GM23338 (cell line): Measurements from ENCODE around the gene FOXP1. TPM values are rescaled to one million over a fixed set of nuclear protein-coding genes. Genes with fewer than 3 reads are reported as not detected.

ENCODE experiments used
- ATAC-seq: fragments of 200-7000 bp; cut with Tn5 transposase; 3 replicates; pipeline ENCODE4 v1.9.1; 2020
- DNase-seq: peaks from one replicate; pipeline ENCODE4 v3.0.0-alpha.2; 2015; ENCODE audit warnings: low spot score
- H2AFZ ChIP-seq: fragments of 200-600 bp; sonication (generic); 2 replicates; pipeline ENCODE4 v1.8.0; 2016; ENCODE audit warnings: antibody characterized with exemption, mild to moderate bottlenecking, moderate library complexity
- H3F3A ChIP-seq: fragments of 200-600 bp; sonication (generic); replicated peaks from 2 replicates; pipeline ENCODE4 v1.8.0; 2017; ENCODE audit warnings: antibody characterized with exemption, mixed run types, low read depth
- H3K27ac ChIP-seq: fragments of 200-600 bp; sonication (generic); 2 replicates; pipeline ENCODE4 v1.6.1; 2016; ENCODE audit warnings: low read depth
- H3K27me3 ChIP-seq: fragments of 200-600 bp; sonication (generic); 2 replicates; pipeline ENCODE4 v1.8.0; 2016; ENCODE audit warnings: mild to moderate bottlenecking, mixed run types, moderate library complexity; ENCODE audit not compliant: insufficient read depth
- H3K36me3 ChIP-seq: fragments of 200-600 bp; sonication (generic); 2 replicates; pipeline ENCODE4 v1.8.0; 2016; ENCODE audit warnings: mild to moderate bottlenecking; ENCODE audit not compliant: insufficient read depth
- H3K4me1 ChIP-seq: fragments of 200-600 bp; sonication (generic); 2 replicates; pipeline ENCODE4 v1.8.0; 2016; ENCODE audit warnings: mild to moderate bottlenecking, moderate library complexity; ENCODE audit not compliant: insufficient read depth
- H3K4me2 ChIP-seq: fragments of 200-600 bp; sonication (generic); 2 replicates; pipeline ENCODE4 v1.7.1; 2017; ENCODE audit warnings: mixed run types
- H3K4me3 ChIP-seq: fragments of 200-600 bp; sonication (generic); 2 replicates; pipeline ENCODE4 v1.6.1; 2016; ENCODE audit warnings: mixed run types
- H3K79me2 ChIP-seq: fragments of 200-600 bp; sonication (generic); replicated peaks from 2 replicates; pipeline ENCODE4 v1.8.0; 2017; ENCODE audit warnings: mild to moderate bottlenecking; ENCODE audit not compliant: insufficient read depth
- H3K9me2 ChIP-seq: fragments of 200-600 bp; sonication (generic); 2 replicates; pipeline ENCODE4 v1.8.0; 2017; ENCODE audit not compliant: insufficient read depth
- H4K20me1 ChIP-seq: fragments of 200-600 bp; sonication (generic); replicated peaks from 2 replicates; pipeline ENCODE4 v1.8.0; 2017; ENCODE audit warnings: mild to moderate bottlenecking; ENCODE audit not compliant: insufficient read depth
- H3K27ac Mint-ChIP-seq: 2 replicates; pipeline ENCODE4 v1.8.0; 2020; ENCODE audit warnings: inconsistent platforms, mild to moderate bottlenecking, moderate library complexity, mixed read lengths
- H3K27me3 Mint-ChIP-seq: 3 replicates; pipeline ENCODE4 v1.8.0; 2022; ENCODE audit warnings: low read depth, mild to moderate bottlenecking, moderate library complexity, mixed read lengths, inconsistent platforms; ENCODE audit not compliant: insufficient read depth, poor library complexity
- H3K36me3 Mint-ChIP-seq: 3 replicates; pipeline ENCODE4 v1.8.0; 2021; ENCODE audit warnings: low read depth, mild to moderate bottlenecking, inconsistent platforms, moderate library complexity, mixed read lengths
- H3K4me1 Mint-ChIP-seq: 3 replicates; pipeline ENCODE4 v1.8.0; 2020; ENCODE audit warnings: mild to moderate bottlenecking, inconsistent platforms, mixed read lengths
- H3K4me3 Mint-ChIP-seq: 3 replicates; pipeline ENCODE4 v1.8.0; 2021; ENCODE audit warnings: moderate library complexity, mild to moderate bottlenecking, inconsistent platforms, mixed read lengths
- H3K9me3 Mint-ChIP-seq: 3 replicates; pipeline ENCODE4 v1.8.0; 2020; ENCODE audit warnings: moderate library complexity, mild to moderate bottlenecking, inconsistent platforms, mixed read lengths
- CREB1 ChIP-seq: fragments of 250-450 bp; sonication (Bioruptor Pico); IDR thresholded peaks from 2 replicates; pipeline ENCODE4 v1.5.0; 2020; ENCODE audit warnings: low read depth, mild to moderate bottlenecking, moderate library complexity
- EZH2 ChIP-seq: fragments of 200-600 bp; sonication (generic); IDR thresholded peaks from one replicate; pipeline ENCODE4 v1.8.0; 2017; ENCODE audit warnings: antibody characterized with exemption, mild to moderate bottlenecking, low read depth; ENCODE audit not compliant: unreplicated experiment
- EZH2phosphoT487 ChIP-seq: fragments of 200-600 bp; sonication (generic); IDR thresholded peaks from one replicate; pipeline ENCODE4 v1.8.1; 2018; ENCODE audit warnings: antibody characterized with exemption; ENCODE audit not compliant: unreplicated experiment
- JUNB ChIP-seq: IDR thresholded peaks from one replicate; pipeline ENCODE4 v1.6.1; 2016; ENCODE audit warnings: antibody characterized with exemption; ENCODE audit not compliant: unreplicated experiment
- NANOG ChIP-seq: IDR thresholded peaks from 2 replicates; pipeline ENCODE4 v1.6.1; 2016; ENCODE audit warnings: antibody characterized with exemption, borderline replicate concordance
- POLR2AphosphoS5 ChIP-seq: IDR thresholded peaks from 2 replicates; pipeline ENCODE4 v1.6.1; 2016; ENCODE audit warnings: antibody characterized with exemption, low read depth
- STAT1 ChIP-seq: IDR thresholded peaks from one replicate; pipeline ENCODE4 v1.6.1; 2016; ENCODE audit warnings: antibody characterized with exemption; ENCODE audit not compliant: unreplicated experiment
- ZNF114 ChIP-seq: fragments of 250-450 bp; sonication (Bioruptor Pico); IDR thresholded peaks from 2 replicates; pipeline ENCODE4 v1.5.0; 2020; ENCODE audit warnings: mild to moderate bottlenecking, moderate library complexity
- ZNF331 ChIP-seq: fragments of 250-450 bp; sonication (Bioruptor Pico); IDR thresholded peaks from 2 replicates; pipeline ENCODE4 v1.5.0; 2020; ENCODE audit warnings: low read depth, mild to moderate bottlenecking, moderate library complexity
- polyA plus RNA-seq: library from polyadenylated mRNA; unstranded; fragments of >200 nt; fragmentation: Nextera tagmentation; extraction: Ambion mirVana; gene quantifications from 2 replicates; pipeline ENCODE4 v1.2.1, GENCODE V29; 2016
- total RNA-seq: library from RNA; depleted of rRNA; stranded (reverse); fragments of >200 nt; shearing (Covaris generic); gene quantifications from 2 replicates; pipeline ENCODE4 v1.2.3, GENCODE V29; 2014
- TF ChIP-seq, protein P1 (sequence below): IDR thresholded peaks from one replicate; pipeline ENCODE4 v1.6.1; 2018; ENCODE audit warnings: antibody characterized with exemption; ENCODE audit not compliant: unreplicated experiment
- TF ChIP-seq, protein P2 (sequence below): fragments of 250-450 bp; sonication (Bioruptor Pico); IDR thresholded peaks from 2 replicates; pipeline ENCODE4 v1.5.0; 2020; ENCODE audit warnings: mild to moderate bottlenecking, moderate library complexity
- TF ChIP-seq, protein P3 (sequence below), 2 experiments: fragments of 200-600 bp in 1 of 2; sonication (generic) in 1 of 2; conservative IDR thresholded peaks; 2 replicates each; pipeline versions ENCODE4 v1.5.1 to v1.6.1; 2016 to 2017; ENCODE audit warnings: antibody characterized with exemption in 2 of 2, low read depth in 2 of 2, mild to moderate bottlenecking in 2 of 2, moderate library complexity in 1 of 2
- TF ChIP-seq, protein P4 (sequence below): IDR thresholded peaks from 2 replicates; pipeline ENCODE4 v1.6.1; 2016; ENCODE audit warnings: antibody characterized with exemption

Gene FOXP1
- total and polyA plus RNA-seq, 2 experiments from 2014 or later: 32.9 to 35.5 TPM

DNA sequence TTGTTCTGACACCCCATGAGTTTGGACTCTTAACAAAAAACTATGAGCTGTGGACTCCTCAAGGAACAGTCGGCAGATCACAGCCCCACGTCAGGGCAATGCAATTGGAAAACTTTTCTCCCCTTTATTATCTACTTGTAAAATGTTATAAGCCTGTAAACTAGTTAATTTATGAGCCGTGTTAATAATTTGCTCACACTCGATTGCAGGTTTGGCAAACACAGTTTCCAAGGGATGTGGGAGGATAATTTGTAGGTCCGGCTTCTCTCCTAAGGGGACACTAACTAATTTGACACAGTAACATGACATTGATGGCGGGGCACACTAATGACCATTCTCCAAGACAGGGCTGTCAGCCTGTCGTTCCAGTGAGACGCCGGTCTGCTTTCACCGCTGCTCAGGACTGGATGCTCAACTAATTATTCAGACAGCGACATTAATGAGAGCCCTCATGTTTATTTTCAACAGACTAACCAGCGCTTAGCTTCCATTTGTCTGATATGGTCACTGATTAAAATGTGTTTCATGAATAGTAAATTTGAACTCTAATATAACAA, 222.1 kb downstream of the FOXP1 start:
- ATAC-seq: no peak
- Mint-ChIP-seq H3K27ac (no peak overlapping the region), H3K4me1 (no peaks in the 10 kb centered on the region)

More for the DNA sequence above, 222.1 kb downstream of the FOXP1 start:
- H3K27me3 ChIP-seq: no peaks in the 10 kb centered on the region
- H3K9me3 Mint-ChIP-seq: no peaks in the 10 kb centered on the region
- H3K4me3 Mint-ChIP-seq: no peak overlapping the region
- H3K4me2 ChIP-seq: no peak overlapping the region
- no peak for DNase-seq
- no peaks in the 10 kb centered on the region for H3F3A ChIP-seq
- H3K9me2 ChIP-seq: no peaks in the 10 kb centered on the region
- no peaks in the 10 kb centered on the region for H3K36me3 ChIP-seq
- no peak overlapping the region for H2AFZ ChIP-seq
- no peaks in the 10 kb centered on the region for H4K20me1 ChIP-seq
- H3K4me3 ChIP-seq: no peak overlapping the region
- H3K27me3 Mint-ChIP-seq: peaks cover 8% of the 10 kb centered on the region
- no peaks in the 10 kb centered on the region for H3K79me2 ChIP-seq
- H3K36me3 Mint-ChIP-seq: no peaks in the 10 kb centered on the region
- TF ChIP-seq CREB1 (CRISPR knock-in tag): no peak
- no peak for TF ChIP-seq ZNF331 (CRISPR knock-in tag)
- TF ChIP-seq JUNB: no peak
- TF ChIP-seq, protein P1, sequence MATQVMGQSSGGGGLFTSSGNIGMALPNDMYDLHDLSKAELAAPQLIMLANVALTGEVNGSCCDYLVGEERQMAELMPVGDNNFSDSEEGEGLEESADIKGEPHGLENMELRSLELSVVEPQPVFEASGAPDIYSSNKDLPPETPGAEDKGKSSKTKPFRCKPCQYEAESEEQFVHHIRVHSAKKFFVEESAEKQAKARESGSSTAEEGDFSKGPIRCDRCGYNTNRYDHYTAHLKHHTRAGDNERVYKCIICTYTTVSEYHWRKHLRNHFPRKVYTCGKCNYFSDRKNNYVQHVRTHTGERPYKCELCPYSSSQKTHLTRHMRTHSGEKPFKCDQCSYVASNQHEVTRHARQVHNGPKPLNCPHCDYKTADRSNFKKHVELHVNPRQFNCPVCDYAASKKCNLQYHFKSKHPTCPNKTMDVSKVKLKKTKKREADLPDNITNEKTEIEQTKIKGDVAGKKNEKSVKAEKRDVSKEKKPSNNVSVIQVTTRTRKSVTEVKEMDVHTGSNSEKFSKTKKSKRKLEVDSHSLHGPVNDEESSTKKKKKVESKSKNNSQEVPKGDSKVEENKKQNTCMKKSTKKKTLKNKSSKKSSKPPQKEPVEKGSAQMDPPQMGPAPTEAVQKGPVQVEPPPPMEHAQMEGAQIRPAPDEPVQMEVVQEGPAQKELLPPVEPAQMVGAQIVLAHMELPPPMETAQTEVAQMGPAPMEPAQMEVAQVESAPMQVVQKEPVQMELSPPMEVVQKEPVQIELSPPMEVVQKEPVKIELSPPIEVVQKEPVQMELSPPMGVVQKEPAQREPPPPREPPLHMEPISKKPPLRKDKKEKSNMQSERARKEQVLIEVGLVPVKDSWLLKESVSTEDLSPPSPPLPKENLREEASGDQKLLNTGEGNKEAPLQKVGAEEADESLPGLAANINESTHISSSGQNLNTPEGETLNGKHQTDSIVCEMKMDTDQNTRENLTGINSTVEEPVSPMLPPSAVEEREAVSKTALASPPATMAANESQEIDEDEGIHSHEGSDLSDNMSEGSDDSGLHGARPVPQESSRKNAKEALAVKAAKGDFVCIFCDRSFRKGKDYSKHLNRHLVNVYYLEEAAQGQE: no peak
- no peak for TF ChIP-seq EZH2phosphoT487
- TF ChIP-seq, protein P2, sequence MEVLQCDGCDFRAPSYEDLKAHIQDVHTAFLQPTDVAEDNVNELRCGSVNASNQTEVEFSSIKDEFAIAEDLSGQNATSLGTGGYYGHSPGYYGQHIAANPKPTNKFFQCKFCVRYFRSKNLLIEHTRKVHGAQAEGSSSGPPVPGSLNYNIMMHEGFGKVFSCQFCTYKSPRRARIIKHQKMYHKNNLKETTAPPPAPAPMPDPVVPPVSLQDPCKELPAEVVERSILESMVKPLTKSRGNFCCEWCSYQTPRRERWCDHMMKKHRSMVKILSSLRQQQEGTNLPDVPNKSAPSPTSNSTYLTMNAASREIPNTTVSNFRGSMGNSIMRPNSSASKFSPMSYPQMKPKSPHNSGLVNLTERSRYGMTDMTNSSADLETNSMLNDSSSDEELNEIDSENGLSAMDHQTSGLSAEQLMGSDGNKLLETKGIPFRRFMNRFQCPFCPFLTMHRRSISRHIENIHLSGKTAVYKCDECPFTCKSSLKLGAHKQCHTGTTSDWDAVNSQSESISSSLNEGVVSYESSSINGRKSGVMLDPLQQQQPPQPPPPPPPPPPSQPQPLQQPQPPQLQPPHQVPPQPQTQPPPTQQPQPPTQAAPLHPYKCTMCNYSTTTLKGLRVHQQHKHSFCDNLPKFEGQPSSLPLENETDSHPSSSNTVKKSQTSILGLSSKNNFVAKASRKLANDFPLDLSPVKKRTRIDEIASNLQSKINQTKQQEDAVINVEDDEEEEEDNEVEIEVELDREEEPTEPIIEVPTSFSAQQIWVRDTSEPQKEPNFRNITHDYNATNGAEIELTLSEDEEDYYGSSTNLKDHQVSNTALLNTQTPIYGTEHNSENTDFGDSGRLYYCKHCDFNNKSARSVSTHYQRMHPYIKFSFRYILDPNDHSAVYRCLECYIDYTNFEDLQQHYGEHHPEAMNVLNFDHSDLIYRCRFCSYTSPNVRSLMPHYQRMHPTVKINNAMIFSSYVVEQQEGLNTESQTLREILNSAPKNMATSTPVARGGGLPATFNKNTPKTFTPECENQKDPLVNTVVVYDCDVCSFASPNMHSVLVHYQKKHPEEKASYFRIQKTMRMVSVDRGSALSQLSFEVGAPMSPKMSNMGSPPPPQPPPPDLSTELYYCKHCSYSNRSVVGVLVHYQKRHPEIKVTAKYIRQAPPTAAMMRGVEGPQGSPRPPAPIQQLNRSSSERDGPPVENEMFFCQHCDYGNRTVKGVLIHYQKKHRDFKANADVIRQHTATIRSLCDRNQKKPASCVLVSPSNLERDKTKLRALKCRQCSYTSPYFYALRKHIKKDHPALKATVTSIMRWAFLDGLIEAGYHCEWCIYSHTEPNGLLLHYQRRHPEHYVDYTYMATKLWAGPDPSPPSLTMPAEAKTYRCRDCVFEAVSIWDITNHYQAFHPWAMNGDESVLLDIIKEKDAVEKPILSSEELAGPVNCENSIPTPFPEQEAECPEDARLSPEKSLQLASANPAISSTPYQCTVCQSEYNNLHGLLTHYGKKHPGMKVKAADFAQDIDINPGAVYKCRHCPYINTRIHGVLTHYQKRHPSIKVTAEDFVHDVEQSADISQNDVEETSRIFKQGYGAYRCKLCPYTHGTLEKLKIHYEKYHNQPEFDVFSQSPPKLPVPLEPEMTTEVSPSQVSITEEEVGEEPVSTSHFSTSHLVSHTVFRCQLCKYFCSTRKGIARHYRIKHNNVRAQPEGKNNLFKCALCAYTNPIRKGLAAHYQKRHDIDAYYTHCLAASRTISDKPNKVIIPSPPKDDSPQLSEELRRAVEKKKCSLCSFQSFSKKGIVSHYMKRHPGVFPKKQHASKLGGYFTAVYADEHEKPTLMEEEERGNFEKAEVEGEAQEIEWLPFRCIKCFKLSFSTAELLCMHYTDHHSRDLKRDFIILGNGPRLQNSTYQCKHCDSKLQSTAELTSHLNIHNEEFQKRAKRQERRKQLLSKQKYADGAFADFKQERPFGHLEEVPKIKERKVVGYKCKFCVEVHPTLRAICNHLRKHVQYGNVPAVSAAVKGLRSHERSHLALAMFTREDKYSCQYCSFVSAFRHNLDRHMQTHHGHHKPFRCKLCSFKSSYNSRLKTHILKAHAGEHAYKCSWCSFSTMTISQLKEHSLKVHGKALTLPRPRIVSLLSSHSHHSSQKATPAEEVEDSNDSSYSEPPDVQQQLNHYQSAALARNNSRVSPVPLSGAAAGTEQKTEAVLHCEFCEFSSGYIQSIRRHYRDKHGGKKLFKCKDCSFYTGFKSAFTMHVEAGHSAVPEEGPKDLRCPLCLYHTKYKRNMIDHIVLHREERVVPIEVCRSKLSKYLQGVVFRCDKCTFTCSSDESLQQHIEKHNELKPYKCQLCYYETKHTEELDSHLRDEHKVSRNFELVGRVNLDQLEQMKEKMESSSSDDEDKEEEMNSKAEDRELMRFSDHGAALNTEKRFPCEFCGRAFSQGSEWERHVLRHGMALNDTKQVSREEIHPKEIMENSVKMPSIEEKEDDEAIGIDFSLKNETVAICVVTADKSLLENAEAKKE (CRISPR knock-in tag): no peak
- TF ChIP-seq, protein P3, sequence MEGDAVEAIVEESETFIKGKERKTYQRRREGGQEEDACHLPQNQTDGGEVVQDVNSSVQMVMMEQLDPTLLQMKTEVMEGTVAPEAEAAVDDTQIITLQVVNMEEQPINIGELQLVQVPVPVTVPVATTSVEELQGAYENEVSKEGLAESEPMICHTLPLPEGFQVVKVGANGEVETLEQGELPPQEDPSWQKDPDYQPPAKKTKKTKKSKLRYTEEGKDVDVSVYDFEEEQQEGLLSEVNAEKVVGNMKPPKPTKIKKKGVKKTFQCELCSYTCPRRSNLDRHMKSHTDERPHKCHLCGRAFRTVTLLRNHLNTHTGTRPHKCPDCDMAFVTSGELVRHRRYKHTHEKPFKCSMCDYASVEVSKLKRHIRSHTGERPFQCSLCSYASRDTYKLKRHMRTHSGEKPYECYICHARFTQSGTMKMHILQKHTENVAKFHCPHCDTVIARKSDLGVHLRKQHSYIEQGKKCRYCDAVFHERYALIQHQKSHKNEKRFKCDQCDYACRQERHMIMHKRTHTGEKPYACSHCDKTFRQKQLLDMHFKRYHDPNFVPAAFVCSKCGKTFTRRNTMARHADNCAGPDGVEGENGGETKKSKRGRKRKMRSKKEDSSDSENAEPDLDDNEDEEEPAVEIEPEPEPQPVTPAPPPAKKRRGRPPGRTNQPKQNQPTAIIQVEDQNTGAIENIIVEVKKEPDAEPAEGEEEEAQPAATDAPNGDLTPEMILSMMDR (conservative IDR thresholded peaks at IDR 0.05; ENCODE audit: low read depth in 2 of 2): no peak
- TF ChIP-seq EZH2: no peak
- TF ChIP-seq, protein P4, sequence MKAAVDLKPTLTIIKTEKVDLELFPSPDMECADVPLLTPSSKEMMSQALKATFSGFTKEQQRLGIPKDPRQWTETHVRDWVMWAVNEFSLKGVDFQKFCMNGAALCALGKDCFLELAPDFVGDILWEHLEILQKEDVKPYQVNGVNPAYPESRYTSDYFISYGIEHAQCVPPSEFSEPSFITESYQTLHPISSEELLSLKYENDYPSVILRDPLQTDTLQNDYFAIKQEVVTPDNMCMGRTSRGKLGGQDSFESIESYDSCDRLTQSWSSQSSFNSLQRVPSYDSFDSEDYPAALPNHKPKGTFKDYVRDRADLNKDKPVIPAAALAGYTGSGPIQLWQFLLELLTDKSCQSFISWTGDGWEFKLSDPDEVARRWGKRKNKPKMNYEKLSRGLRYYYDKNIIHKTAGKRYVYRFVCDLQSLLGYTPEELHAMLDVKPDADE: no peak
- no peak for TF ChIP-seq NANOG
- TF ChIP-seq STAT1: no peak
- no peak for TF ChIP-seq POLR2AphosphoS5
- no peak for TF ChIP-seq ZNF114
- no peaks in the 10 kb centered on the region for H3K4me1 ChIP-seq
- no peak overlapping the region for H3K27ac ChIP-seq
